ENCODE data around the gene ANKRD13B. TPM values are rescaled to one million over a fixed set of nuclear protein-coding genes. Genes with fewer than 3 reads are reported as not detected.

The ANKRD13B gene
- total and polyA plus RNA-seq, 8 donors: 1.8 to 12.3 (median 4.2) TPM; not detected in 1

GRCh38 chr17:29596811-29597210 is 3.9 kb downstream of the ANKRD13B start:
- Histone ChIP-seq H3K27ac (no peak overlapping the region), H3K27me3 (peaks cover 0 to 9% (median 0%) of the 10 kb centered on the region in 3 donors), H3K4me1 (peaks cover 17 to 33% (median 24%) of the 10 kb centered on the region in 4 donors), H3K9me3 (no peaks in the 10 kb centered on the region), H3K4me3 (no peak overlapping the region), H3K36me3 (no peaks in the 10 kb centered on the region)
- intact Hi-C loops (cut with DNase I; ENCODE audit: low total_unique reads): no loop called here
- TF ChIP-seq CTCF (IDR thresholded peaks at IDR 0.05): no peak
- no peak for TF ChIP-seq EP300 (IDR thresholded peaks at IDR 0.05)
- no peak for TF ChIP-seq POLR2AphosphoS5 (IDR thresholded peaks at IDR 0.05)
- no peak for TF ChIP-seq POLR2A (IDR thresholded peaks at IDR 0.05)
- peak in 1 of 2 donors; percentile 35 for DNase-seq
- 73 to 87% (median 80%) methylated on average over 6 to 9 of the region's 9 CpGs for WGBS, 5 donors

GRCh38 chr17:29597361-29598172 is 4.6 kb downstream of the ANKRD13B start:
- no peak overlapping the region for H3K27ac ChIP-seq
- DNase-seq: peak in 1 of 2 donors; percentile 27
- H3K36me3 ChIP-seq: no peaks in the 10 kb centered on the region
- no peaks in the 10 kb centered on the region for H3K9me3 ChIP-seq
- TF ChIP-seq CTCF (IDR thresholded peaks at IDR 0.05): no peak
- TF ChIP-seq POLR2A (IDR thresholded peaks at IDR 0.05): no peak
- no peak for TF ChIP-seq EP300 (IDR thresholded peaks at IDR 0.05)
- TF ChIP-seq POLR2AphosphoS5 (IDR thresholded peaks at IDR 0.05): no peak
- peaks cover 9 to 25% (median 17%) of the 10 kb centered on the region in 4 donors for H3K4me1 ChIP-seq
- H3K4me3 ChIP-seq: no peak overlapping the region
- intact Hi-C loops (cut with DNase I; ENCODE audit: low total_unique reads): no loop called here
- H3K27me3 ChIP-seq: peaks cover 0 to 9% (median 0%) of the 10 kb centered on the region in 3 donors
- 60 to 74% (median 67%) methylated on average over 7 to 13 of the region's 13 CpGs for WGBS, 5 donors

- no peaks in the 10 kb centered on the region for H3K4me1 ChIP-seq
- no peaks in the 10 kb centered on the region for H3K36me3 ChIP-seq
- H3K4me3 ChIP-seq: no peak overlapping the region
- no peak overlapping the region for H3K27ac ChIP-seq
- intact Hi-C loops (cut with DNase I; ENCODE audit: low total_unique reads): no loop called here
- DNase-seq: peak in 1 of 2 donors; percentile 40
- TF ChIP-seq POLR2AphosphoS5 (IDR thresholded peaks at IDR 0.05): no peak
- TF ChIP-seq CTCF (IDR thresholded peaks at IDR 0.05): no peak
- TF ChIP-seq POLR2A (IDR thresholded peaks at IDR 0.05): no peak
- no peak for TF ChIP-seq EP300 (IDR thresholded peaks at IDR 0.05)
- no peaks in the 10 kb centered on the region for H3K9me3 ChIP-seq
- 93 to 95% (median 94%) methylated on average over 6 of the region's 6 CpGs for WGBS, 5 donors
- no peaks in the 10 kb centered on the region for H3K27me3 ChIP-seq
These were observed 10.3 kb downstream of the ANKRD13B start for GRCh38 chr17:29603109-29603674.

GRCh38 chr17:29607557-29608195 is 14.7 kb downstream of the ANKRD13B start:
- H3K9me3 ChIP-seq: no peaks in the 10 kb centered on the region
- TF ChIP-seq POLR2AphosphoS5 (IDR thresholded peaks at IDR 0.05) (no peak), EP300 (IDR thresholded peaks at IDR 0.05) (no peak), CTCF (IDR thresholded peaks at IDR 0.05) (no peak), POLR2A (IDR thresholded peaks at IDR 0.05) (no peak)
- peaks cover 0 to 2% (median 0%) of the 10 kb centered on the region in 4 donors for H3K4me1 ChIP-seq
- no peak overlapping the region for H3K4me3 ChIP-seq
- peaks cover 0 to 7% (median 3%) of the 10 kb centered on the region in 4 donors for H3K36me3 ChIP-seq
- DNase-seq: peak in 1 of 2 donors; percentile 1
- intact Hi-C loops (cut with DNase I; ENCODE audit: low total_unique reads): no loop called here
- WGBS, 5 donors: 92 to 93% (median 93%) methylated on average over 18 to 29 of the region's 29 CpGs
- H3K27ac ChIP-seq: no peak overlapping the region
- peaks cover 0 to 2% (median 0%) of the 10 kb centered on the region in 3 donors for H3K27me3 ChIP-seq

Measured in stomach (tissue), 9 donors.